NOMO-1 treated with dmso at 0.1 percent for 144 hours (cell line): ENCODE measurements around the gene ARGLU1.

ENCODE experiments used
- DNase-seq: peaks from one replicate; lab custom pipeline; 2025; ENCODE audit not compliant: unreplicated experiment; lab: John Stamatoyannopoulos, UW

ARGLU1 gene

DNA sequence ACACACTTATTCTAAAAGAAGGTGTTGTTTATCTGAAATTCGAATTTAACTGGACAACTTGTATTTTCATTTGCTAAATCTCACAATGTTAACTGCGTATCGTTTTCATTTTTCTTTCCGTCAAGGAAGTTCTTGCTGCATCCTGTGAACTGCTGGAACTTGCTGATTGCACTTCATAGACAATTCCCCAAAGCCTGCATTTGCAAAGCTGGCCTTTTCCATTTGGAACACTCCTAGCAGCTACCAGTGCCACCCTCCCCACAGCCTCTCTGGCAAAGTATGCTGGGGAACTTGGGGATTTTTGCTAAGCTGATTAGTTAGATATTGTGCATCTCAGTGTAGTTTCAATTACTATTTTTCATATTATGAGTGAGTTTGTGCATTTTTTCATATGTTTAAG lies 20.4 kb upstream of the ARGLU1 start:
- DNase-seq = no peak

DNA sequence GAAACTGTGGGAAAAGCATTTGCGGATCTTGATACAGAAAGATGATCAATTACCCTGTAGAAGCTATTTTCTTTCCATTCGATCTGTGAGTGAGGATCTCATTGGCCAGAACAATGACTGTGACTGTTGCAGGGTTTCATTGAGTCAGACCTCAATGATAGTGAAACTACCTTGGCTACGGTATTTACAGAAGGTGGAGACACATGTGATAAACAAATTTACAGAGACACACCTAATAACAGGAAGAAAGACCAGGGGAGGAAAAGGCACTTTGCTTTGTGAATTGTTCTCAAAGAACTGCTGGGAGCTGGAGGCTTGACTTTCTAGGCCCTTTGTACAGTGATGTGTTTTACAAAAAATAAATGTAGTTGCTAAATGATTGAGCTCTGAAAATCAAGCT lies 19.9 kb upstream of the ARGLU1 start:
- no peak for DNase-seq

- no peak for DNase-seq
Measured at GRCh38 chr13:106586648-106587166, 18.8 kb upstream of the ARGLU1 start.

DNA sequence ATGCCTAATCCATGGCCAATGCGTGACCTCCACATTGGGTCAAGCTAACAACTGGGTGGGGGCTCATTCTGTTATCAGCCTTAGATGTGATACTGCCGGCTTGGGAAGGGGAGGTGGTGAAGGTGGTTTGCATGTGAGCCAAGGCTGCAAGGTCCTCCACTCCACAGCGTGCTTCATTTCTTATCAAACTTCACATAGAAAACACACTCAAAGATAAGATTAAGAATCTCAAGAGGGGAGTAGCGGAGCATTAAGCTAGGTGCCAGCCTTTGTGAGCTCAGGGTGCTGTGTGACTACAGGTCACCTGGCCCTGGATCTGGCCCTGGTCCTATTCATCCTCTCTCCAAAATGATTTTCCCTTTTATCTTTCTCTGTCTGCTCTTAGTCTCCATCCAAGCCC lies 13.3 kb upstream of the ARGLU1 start:
- DNase-seq = no peak

DNA sequence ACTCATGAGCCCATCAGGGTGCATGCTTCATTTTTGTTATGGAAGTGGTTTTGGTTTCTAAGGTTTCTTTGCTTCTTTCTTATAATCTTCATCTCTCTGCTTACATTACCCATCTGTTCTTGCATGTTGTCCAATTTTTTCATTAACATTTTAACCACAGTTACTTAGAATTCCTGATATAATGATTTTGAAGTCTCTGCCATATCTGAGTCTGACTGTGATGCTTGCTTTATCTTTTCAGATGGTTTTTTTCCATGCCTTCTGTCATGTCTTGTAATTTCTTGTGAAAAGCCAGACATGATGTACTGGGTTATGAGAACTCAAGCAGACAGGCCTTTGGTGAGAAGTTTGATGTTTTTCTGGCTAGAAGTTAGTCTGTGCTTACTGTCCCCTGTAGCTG lies 8.0 kb upstream of the ARGLU1 start:
- DNase-seq = no peak

- no peak for DNase-seq
Measured at GRCh38 chr13:106573868-106574267, 5.9 kb upstream of the ARGLU1 start.

DNA sequence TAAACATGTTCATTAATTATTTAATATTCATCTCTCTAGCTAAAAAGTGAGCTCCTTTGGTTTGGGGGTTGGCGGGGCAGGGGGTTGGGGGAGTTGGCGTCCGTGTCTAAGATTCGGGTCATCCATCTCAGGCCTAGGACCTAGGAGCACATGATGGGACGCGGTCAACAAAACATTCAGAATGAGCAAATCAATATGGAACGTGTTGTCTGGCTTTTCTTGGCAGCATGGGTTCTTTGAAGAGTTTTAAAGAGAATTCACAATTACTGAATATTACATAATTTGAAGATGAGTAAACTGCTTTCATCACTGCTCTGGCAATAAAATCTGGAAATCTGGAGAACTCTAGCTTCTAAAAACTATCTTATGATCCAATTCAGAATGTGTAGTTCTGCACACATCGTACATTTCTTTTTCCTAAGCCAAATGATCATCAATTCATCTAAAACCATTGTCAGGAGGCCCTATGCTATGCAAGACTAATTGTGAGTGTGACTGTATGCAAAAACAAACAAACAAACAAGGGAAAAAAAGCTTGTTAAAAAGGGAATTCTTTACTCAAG lies 5.4 kb upstream of the ARGLU1 start:
- DNase-seq = no peak

DNA sequence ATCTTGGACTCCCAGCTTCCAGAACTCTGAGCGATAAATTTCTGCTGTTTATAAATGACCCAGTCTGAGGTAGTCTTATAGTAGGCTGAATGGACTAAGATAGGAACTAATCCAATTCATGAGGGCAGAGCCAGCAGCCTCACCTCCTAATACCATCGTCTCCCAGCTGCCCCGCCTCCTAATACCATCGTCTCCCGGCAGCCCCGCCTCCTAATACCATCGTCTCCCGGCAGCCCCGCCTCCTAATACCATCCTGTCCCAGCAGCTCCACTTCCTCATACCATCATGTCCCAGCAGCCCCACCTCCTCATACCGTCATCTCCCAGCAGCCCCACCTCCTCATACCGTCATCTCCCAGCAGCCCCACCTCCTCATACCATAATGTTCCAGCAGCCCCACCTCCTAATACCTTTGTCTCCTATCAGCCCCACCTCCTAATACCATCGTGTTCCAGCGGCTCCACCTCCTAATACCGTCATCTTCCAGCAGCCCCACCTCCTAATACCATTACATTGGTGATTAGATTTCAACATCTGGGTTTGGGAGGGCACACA lies 2.4 kb upstream of the ARGLU1 start:
- no peak for DNase-seq

DNA sequence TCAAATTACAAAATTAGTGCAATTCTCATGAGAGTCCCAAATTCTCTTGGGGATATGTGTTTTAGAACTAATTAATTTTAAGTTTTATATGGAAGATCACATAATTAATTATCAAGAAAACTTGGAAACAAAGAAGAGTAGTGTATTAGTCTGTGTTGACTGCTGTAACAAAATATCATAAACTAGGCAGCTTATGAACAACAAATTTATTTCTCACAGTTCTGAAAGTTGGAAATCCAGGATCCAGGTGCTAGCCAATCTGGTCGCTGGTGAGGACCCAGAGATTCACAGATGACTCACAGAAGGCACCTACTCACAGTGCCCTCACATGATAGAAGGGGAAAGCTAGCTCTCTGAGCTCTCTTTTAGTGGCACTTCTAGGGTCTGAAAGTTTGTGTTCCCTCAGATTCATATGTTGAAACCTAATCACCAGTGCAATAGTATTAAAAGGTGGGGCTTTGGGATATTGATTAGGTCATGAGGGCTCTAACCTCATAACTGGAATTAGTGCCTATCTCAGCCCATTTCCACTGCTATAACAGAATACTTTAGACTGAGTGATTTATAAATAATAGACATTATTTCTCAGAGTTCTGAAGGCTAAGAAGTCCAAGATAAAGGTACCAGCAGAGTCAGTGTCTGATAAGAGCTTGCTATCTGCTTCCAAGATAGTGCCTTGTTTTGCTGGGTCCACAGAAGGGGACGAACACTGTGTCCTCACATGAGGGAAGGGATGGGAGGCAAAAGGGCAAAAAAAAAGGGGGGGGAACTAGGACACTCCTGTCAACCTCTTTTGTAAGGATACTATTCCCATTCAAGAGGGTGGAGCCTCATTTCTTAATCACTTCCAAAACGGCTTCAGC lies 1.5 kb upstream of the ARGLU1 start:
- no peak for DNase-seq

DNA sequence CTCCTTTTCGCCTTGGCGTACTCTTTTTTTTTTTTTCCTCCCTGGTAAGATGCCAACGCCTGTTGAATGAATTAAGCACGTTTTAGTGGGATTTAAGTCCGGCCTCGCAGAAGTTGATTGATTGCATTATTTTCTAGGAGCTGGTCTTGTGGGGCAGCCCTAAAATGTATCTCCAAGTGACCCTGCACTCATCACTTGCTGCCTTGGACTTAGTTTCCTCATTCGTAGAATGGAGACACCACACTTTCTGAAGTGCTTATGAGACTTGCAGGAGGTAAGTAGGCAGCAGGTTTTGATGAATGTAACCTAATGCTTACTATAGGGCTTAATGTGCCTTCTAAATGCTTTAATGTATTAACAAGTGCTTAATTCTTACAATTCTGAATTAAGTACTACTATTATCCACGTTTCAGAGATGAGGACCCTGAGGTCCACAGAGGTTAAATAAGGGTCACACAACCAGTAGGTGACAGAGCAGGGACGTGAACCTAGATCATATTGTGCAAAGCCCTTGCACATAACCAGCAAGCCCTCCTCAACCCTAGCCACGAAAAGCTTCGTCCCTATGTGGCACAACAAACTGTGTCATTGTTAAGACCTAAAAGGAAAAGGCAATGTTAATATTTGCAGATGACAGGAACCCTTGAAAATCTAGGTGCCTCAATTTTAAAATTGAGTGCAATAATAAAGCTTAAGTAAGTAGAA lies 514 bp upstream of the ARGLU1 start:
- DNase-seq = no peak

DNA sequence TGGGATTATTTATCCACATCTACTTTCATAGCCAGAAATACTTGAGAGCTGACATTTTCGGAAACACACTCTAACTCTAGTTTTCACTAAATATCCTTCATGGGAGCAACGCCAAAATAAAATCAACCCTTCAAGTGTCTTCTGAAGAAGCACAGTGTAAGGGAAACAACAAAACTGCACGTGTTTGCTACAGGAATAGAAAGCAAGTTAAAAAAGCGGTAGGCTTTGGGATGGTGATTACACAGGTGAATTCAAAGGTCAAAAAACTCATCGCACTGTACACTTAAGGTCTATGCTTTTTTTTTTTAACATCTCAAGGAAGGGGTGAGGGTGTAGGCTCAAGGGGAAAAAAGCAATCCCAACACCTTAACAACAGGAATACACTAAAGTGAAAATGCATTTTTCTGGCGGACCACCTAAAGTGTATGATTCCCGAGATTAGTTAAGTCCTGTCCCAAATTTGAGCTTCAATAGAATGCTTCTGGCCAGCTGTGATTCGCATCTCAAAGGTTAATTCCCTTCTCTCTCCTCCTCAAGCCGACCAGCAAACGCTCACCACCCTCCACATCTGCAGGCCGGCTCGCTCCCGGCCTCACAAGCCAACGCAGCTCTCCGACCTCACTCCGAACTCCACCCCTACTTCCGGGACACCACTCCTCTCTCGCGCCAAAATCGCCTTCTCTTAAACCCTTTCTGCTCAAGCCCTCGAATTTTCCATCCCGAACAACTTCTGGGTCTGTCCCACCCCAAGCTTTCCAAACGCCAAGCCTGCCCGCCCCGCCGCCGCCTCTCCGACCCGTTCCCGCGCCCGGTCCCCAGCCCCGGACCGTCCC lies 1.1 kb downstream of the ARGLU1 start:
- peak; percentile 79 for DNase-seq

- DNase-seq = no peak
Measured at GRCh38 chr13:106565127-106565775, 2.7 kb downstream of the ARGLU1 start.

DNA sequence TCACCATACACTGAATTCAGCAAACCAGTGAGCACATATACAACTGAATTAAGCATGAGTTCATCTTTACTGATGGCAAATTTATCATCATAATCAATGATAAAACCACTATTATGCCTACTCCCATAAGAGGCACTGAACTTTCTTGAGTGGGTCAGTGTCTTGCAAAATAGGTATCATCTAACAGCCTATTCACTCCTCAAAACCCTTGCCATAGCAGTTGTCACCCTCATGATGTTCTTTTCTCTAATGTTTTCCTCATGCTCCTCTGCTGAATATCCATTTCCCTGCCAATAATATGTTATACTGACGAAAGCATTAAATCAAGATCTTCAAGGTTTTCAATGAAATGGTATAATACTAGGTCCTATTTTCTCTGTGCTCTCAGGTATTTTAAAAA lies 5.6 kb downstream of the ARGLU1 start:
- DNase-seq = no peak

GRCh38 chr13:106561551-106562170 lies 6.3 kb downstream of the ARGLU1 start:
- no peak for DNase-seq

DNA sequence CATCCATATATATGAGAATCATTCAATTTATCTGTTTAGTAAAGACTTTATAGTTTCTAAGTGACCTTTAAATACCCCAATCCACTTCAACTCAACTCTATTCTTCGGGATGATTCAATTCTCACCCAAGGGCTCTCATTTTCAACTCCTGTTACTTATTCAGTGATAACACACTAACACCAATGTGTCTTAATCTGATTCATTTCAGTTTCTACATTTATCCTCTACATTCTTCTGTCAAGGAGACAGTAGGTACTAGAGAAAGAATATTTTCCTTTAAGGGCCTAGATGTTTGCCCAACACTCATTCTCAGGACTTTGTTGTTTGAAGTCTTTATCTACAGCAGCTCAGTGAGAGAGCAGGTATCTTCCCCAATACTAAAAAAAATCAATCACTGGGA lies 7.1 kb downstream of the ARGLU1 start:
- no peak for DNase-seq

DNA sequence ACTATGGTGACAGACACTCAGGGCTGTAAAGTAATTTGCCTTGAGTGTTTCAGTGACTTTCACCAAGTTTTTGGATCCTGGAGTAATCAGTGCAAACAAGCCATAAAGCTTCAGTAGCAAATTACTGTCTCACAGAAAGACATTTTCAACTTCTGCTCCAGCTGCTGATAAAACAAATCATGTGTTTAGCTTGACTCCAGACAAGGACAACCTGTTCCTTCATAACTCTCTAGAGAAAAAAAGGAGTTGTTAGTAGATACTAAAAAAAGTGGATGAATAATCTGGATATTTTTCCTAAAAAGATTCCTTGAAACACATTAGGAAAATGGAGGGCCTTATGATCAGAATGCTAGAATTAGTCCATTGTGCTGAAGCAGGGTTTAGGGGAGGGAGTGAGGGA lies 9.4 kb downstream of the ARGLU1 start:
- DNase-seq = no peak

- DNase-seq = no peak
Measured at GRCh38 chr13:106555631-106556328, 12.2 kb downstream of the ARGLU1 start.

GRCh38 chr13:106551751-106552150 lies 16.2 kb downstream of the ARGLU1 start:
- no peak for DNase-seq

DNA sequence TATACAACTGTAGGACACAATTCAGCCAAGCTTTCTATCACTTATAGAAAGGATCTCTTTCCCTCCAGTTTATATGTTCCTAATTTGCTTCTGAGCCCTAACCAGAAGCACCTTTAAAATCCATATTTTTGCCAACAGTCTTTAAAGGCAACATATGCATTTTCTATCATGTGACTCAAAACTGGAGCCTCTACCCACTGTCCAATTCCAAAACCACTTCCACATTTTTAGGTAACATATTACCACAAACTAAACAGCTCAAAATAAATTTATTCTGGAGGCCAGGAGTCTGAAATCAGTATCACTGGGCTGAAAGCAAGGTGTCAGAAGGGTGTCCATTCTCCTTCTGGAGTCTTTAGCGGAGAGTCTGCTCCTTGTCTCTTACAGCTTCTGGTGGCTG lies 16.6 kb downstream of the ARGLU1 start:
- DNase-seq = no peak
